IgD-negative memory B cell (primary cell): ENCODE measurements around the gene BTBD6. TPM values are rescaled to one million over a fixed set of nuclear protein-coding genes. Genes with fewer than 3 reads are reported as not detected.
A peak's percentile ranks its signal among the peaks of the same experiment; 100 is the strongest.

ENCODE experiments used
- H3K27ac Mint-ChIP-seq, 3 donors: one replicate each; pipeline ENCODE4 v1.8.0; 2020 to 2022; ENCODE audit warnings: mild to moderate bottlenecking in 3 of 3, mixed read lengths in 3 of 3, moderate library complexity in 1 of 3
- H3K27me3 Mint-ChIP-seq: one replicate; pipeline ENCODE4 v1.8.0; 2021; ENCODE audit warnings: mixed read lengths
- H3K36me3 Mint-ChIP-seq: one replicate; pipeline ENCODE4 v1.8.0; 2020; ENCODE audit warnings: mild to moderate bottlenecking, mixed read lengths
- H3K4me1 Mint-ChIP-seq, 3 donors: one replicate each; pipeline ENCODE4 v1.8.0; 2020 to 2022; ENCODE audit warnings: mixed read lengths in 3 of 3, mild to moderate bottlenecking in 1 of 3
- H3K4me3 Mint-ChIP-seq, 4 donors: one replicate each; pipeline ENCODE4 v1.8.0; 2020 to 2022; ENCODE audit warnings: mild to moderate bottlenecking in 4 of 4, mixed read lengths in 4 of 4, moderate library complexity in 3 of 4
- H3K9me3 Mint-ChIP-seq, 3 donors: one replicate each; pipeline ENCODE4 v1.8.0; 2020 to 2021; ENCODE audit warnings: mixed read lengths in 3 of 3, mild to moderate bottlenecking in 1 of 3
- polyA plus RNA-seq: library from polyadenylated mRNA; unstranded; fragments of 300-500 nt; fragmentation: Illumina TruSeq; gene quantifications from one replicate; pipeline ENCODE4 v1.2.3, GENCODE V29; 2021

Gene BTBD6
- polyA plus RNA-seq, 1 donor from 2014 or later, result 2.3 TPM

DNA sequence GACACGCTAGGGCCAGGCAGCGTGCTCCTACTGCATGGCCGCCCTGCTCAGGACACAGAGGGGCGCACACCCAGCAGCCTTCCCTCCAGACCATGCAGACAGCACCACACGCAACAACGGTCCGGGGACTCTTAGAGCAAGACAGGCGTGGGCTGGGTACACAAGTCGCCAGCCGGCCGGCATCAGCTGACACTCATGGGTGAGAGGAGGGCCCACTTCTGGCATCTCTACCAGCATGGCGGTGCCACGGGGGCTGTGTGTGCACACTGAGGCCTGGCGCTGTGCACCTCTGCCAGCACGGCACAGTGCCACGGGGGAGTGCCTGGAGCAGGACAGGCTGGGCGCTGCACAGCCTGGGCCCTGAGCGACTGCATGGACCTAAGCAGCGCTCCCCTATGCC lies 6.7 kb upstream of the BTBD6 start:
- H3K36me3 Mint-ChIP-seq, result peaks cover 5% of the 10 kb centered on the region
- H3K9me3 Mint-ChIP-seq, result no peaks in the 10 kb centered on the region

GRCh38 chr14:105244334-105244733 lies 4.0 kb upstream of the BTBD6 start:
- H3K27ac Mint-ChIP-seq, result no peak overlapping the region
- peak overlapping the region in 1 of 4 donors; percentile 73 for H3K4me3 Mint-ChIP-seq
- H3K9me3 Mint-ChIP-seq, result no peaks in the 10 kb centered on the region
- peaks cover 10 to 19% (median 12%) of the 10 kb centered on the region in 3 donors for H3K4me1 Mint-ChIP-seq
- peaks cover 5% of the 10 kb centered on the region for H3K36me3 Mint-ChIP-seq
- H3K27me3 Mint-ChIP-seq, result no peaks in the 10 kb centered on the region

More for the DNA sequence above, 6.7 kb upstream of the BTBD6 start:
- H3K4me3 Mint-ChIP-seq, result no peak overlapping the region
- H3K27me3 Mint-ChIP-seq, result no peaks in the 10 kb centered on the region
- peak overlapping the region in 1 of 3 donors; percentile 53 for H3K27ac Mint-ChIP-seq
- H3K4me1 Mint-ChIP-seq, result peaks cover 5 to 10% (median 8%) of the 10 kb centered on the region in 3 donors

GRCh38 chr14:105247026-105247425 lies 1.3 kb upstream of the BTBD6 start:
- Mint-ChIP-seq H3K9me3 (no peaks in the 10 kb centered on the region), H3K27ac (peak overlapping the region; percentile 46 to 78 (median 56)), H3K4me1 (peaks cover 10 to 19% (median 15%) of the 10 kb centered on the region in 3 donors), H3K36me3 (peaks cover 5% of the 10 kb centered on the region), H3K27me3 (no peaks in the 10 kb centered on the region), H3K4me3 (peak overlapping the region; percentile 80 to 94 (median 82))

GRCh38 chr14:105247715-105248367 lies 492 bp upstream of the BTBD6 start:
- Mint-ChIP-seq H3K4me3 (peak overlapping the region; percentile 80 to 94 (median 84)), H3K4me1 (peaks cover 10 to 19% (median 15%) of the 10 kb centered on the region in 3 donors), H3K27ac (peak overlapping the region in 2 of 3 donors; percentile 56 to 78), H3K36me3 (peaks cover 5% of the 10 kb centered on the region), H3K27me3 (no peaks in the 10 kb centered on the region), H3K9me3 (no peaks in the 10 kb centered on the region)

DNA sequence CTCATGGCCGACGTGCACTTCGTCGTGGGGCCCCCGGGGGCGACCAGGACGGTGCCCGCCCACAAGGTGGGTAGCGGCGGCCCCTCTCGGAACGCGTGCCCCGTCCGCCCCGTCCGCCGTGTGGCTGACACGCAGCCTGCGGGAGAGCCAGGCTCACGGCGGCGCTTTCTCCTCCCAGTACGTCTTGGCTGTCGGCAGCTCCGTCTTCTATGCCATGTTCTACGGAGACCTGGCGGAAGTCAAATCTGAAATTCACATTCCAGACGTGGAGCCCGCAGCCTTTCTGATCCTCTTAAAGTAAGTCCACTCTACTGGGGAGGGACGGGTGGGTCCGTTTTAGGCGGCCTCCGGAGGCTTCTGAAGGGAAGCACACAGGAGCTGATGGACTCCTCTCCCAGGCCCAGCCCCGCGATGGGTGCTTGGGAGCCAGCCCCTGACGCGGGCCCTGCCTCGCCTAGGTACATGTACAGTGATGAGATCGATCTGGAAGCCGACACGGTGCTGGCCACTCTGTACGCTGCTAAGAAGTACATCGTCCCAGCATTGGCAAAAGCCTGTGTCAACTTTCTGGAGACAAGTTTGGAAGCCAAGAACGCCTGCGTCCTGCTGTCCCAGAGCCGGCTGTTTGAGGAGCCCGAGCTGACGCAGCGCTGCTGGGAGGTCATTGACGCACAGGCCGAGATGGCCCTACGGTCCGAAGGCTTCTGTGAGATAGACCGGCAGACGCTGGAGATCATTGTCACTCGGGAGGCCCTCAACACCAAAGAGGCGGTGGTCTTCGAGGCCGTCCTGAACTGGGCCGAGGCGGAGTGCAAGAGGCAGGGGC lies 1.1 kb downstream of the BTBD6 start:
- peaks cover 5% of the 10 kb centered on the region for H3K36me3 Mint-ChIP-seq

GRCh38 chr14:105250008-105250366 lies 1.7 kb downstream of the BTBD6 start:
- H3K4me3 Mint-ChIP-seq, result peak overlapping the region; percentile 73 to 87 (median 75)
- peak overlapping the region in 2 of 3 donors; percentile 31 to 64 for H3K27ac Mint-ChIP-seq
- H3K27me3 Mint-ChIP-seq, result no peaks in the 10 kb centered on the region
- peaks cover 10 to 15% (median 15%) of the 10 kb centered on the region in 3 donors for H3K4me1 Mint-ChIP-seq
- no peaks in the 10 kb centered on the region for H3K9me3 Mint-ChIP-seq
- peaks cover 5% of the 10 kb centered on the region for H3K36me3 Mint-ChIP-seq

More for the DNA sequence above, 1.1 kb downstream of the BTBD6 start:
- no peaks in the 10 kb centered on the region for H3K27me3 Mint-ChIP-seq
- peak overlapping the region; percentile 73 to 87 (median 75) for H3K4me3 Mint-ChIP-seq
- peak overlapping the region in 2 of 3 donors; percentile 31 to 64 for H3K27ac Mint-ChIP-seq
- H3K9me3 Mint-ChIP-seq, result no peaks in the 10 kb centered on the region
- H3K4me1 Mint-ChIP-seq, result peaks cover 10 to 16% (median 15%) of the 10 kb centered on the region in 3 donors

- H3K27ac Mint-ChIP-seq, result peak overlapping the region in 2 of 3 donors; percentile 15 to 35
- no peaks in the 10 kb centered on the region for H3K27me3 Mint-ChIP-seq
- H3K4me1 Mint-ChIP-seq, result peaks cover 6 to 9% (median 8%) of the 10 kb centered on the region in 3 donors
- peak overlapping the region in 3 of 4 donors; percentile 25 to 87 (median 34) for H3K4me3 Mint-ChIP-seq
- peaks cover 1% of the 10 kb centered on the region for H3K36me3 Mint-ChIP-seq
- H3K9me3 Mint-ChIP-seq, result no peaks in the 10 kb centered on the region
These were observed 2.7 kb downstream of the BTBD6 start for GRCh38 chr14:105250986-105251385.

DNA sequence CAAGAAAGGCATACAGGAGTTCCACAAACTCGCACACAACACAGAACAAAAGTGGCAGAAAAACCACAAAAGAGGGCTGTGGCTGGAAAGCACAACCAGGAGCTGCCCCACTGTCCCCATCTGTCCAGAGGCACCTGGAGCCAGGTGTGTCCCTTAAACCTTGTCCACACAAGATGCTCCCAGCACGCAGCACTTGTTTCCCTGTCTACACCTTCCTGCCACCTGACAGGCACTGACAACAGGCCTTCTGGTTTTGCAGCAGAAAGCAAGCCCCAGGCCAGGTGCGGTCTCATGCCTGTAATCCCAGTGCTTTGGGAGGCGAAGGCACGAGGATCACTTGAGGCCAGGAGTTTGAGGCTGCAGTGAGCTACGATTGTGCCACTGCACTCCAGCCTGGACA lies 3.6 kb downstream of the BTBD6 start:
- H3K9me3 Mint-ChIP-seq, result no peaks in the 10 kb centered on the region
- peaks cover 1% of the 10 kb centered on the region for H3K36me3 Mint-ChIP-seq
- peak overlapping the region in 1 of 4 donors; percentile 87 for H3K4me3 Mint-ChIP-seq
- no peaks in the 10 kb centered on the region for H3K27me3 Mint-ChIP-seq
- no peak overlapping the region for H3K27ac Mint-ChIP-seq
- peaks cover 5 to 7% (median 7%) of the 10 kb centered on the region in 3 donors for H3K4me1 Mint-ChIP-seq

- H3K4me3 Mint-ChIP-seq, result no peak overlapping the region
These were observed 4.4 kb downstream of the BTBD6 start for GRCh38 chr14:105252552-105253328.

GRCh38 chr14:105253329-105253682 lies 5.0 kb downstream of the BTBD6 start:
- H3K4me1 Mint-ChIP-seq, result peaks cover 0 to 6% (median 3%) of the 10 kb centered on the region in 3 donors
- H3K4me3 Mint-ChIP-seq, result peak overlapping the region in 1 of 4 donors; percentile 30
- H3K27me3 Mint-ChIP-seq, result no peaks in the 10 kb centered on the region
- H3K9me3 Mint-ChIP-seq, result no peaks in the 10 kb centered on the region
- H3K27ac Mint-ChIP-seq, result no peak overlapping the region
- peaks cover 1% of the 10 kb centered on the region for H3K36me3 Mint-ChIP-seq

More at GRCh38 chr14:105252552-105253328, 4.4 kb downstream of the BTBD6 start:
- H3K9me3 Mint-ChIP-seq, result no peaks in the 10 kb centered on the region
- no peak overlapping the region for H3K27ac Mint-ChIP-seq
- H3K27me3 Mint-ChIP-seq, result no peaks in the 10 kb centered on the region
- H3K4me1 Mint-ChIP-seq, result peaks cover 0 to 6% (median 0%) of the 10 kb centered on the region in 3 donors
- peaks cover 1% of the 10 kb centered on the region for H3K36me3 Mint-ChIP-seq

- no peak overlapping the region for H3K27ac Mint-ChIP-seq
- H3K4me1 Mint-ChIP-seq, result peaks cover 0 to 6% (median 3%) of the 10 kb centered on the region in 3 donors
- H3K4me3 Mint-ChIP-seq, result no peak overlapping the region
- no peaks in the 10 kb centered on the region for H3K9me3 Mint-ChIP-seq
- H3K36me3 Mint-ChIP-seq, result peaks cover 1% of the 10 kb centered on the region
- H3K27me3 Mint-ChIP-seq, result no peaks in the 10 kb centered on the region
These were observed 6.7 kb downstream of the BTBD6 start for GRCh38 chr14:105255021-105255507.

GRCh38 chr14:105256292-105256960 lies 8.1 kb downstream of the BTBD6 start:
- Mint-ChIP-seq H3K36me3 (peaks cover 1% of the 10 kb centered on the region), H3K27me3 (no peaks in the 10 kb centered on the region), H3K4me3 (no peak overlapping the region), H3K4me1 (peaks cover 0 to 3% (median 3%) of the 10 kb centered on the region in 3 donors), H3K9me3 (no peaks in the 10 kb centered on the region), H3K27ac (no peak overlapping the region)

DNA sequence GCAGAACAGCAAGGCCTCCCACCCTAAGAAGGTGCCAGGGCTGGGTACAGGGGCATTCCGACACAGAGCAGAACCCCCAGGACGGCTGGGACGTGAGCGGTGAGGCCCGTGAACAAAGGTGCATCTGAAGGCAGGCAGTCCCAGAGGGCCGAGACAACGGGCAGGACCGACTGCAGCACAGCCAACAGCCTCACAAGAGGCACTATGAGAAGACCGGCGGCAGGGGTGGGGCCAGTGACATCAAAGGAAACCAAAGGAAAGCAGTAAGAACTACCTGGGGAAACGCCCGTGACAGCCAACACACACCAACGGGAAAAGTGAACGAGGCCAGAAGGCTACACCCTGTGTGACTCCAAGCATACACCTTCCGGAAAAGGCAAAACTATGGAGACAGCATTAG lies 9.1 kb downstream of the BTBD6 start:
- peaks cover 1% of the 10 kb centered on the region for H3K36me3 Mint-ChIP-seq
- no peak overlapping the region for H3K27ac Mint-ChIP-seq
- no peak overlapping the region for H3K4me3 Mint-ChIP-seq
- peaks cover 0 to 3% (median 3%) of the 10 kb centered on the region in 3 donors for H3K4me1 Mint-ChIP-seq
- no peaks in the 10 kb centered on the region for H3K9me3 Mint-ChIP-seq
- H3K27me3 Mint-ChIP-seq, result no peaks in the 10 kb centered on the region

DNA sequence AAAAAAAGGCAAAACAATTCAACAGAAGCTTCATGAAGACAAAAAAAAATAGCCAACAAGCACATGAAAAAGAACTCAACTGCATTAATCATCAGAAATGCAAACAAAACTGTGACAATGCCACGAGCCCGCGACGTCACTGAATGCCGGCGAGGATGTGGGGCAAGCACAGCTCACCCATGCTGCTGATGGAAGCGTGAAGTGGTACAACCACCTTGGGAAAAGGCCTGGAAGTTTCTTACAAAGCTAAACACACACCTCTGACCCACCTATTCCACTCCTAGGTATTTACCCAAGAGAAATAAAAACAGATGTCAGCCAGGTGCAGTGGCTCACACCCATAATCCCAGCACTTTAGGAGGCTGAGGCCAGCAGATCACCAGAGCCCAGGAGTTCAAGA lies 10.5 kb downstream of the BTBD6 start:
- Mint-ChIP-seq H3K36me3 (peaks cover 2% of the 10 kb centered on the region), H3K27me3 (no peaks in the 10 kb centered on the region), H3K4me1 (peaks cover 0 to 4% (median 3%) of the 10 kb centered on the region in 3 donors), H3K27ac (no peak overlapping the region), H3K4me3 (no peak overlapping the region), H3K9me3 (no peaks in the 10 kb centered on the region)
